ENCODE measurements around the gene FOXK2. TPM values are rescaled to one million over a fixed set of nuclear protein-coding genes. Genes with fewer than 3 reads are reported as not detected.
A peak's percentile ranks its signal among the peaks of the same experiment; 100 is the strongest.

FOXK2 gene
- total RNA-seq, 4 donors from 2014 or later = 30.5 to 43.3 (median 38.8) TPM

DNA sequence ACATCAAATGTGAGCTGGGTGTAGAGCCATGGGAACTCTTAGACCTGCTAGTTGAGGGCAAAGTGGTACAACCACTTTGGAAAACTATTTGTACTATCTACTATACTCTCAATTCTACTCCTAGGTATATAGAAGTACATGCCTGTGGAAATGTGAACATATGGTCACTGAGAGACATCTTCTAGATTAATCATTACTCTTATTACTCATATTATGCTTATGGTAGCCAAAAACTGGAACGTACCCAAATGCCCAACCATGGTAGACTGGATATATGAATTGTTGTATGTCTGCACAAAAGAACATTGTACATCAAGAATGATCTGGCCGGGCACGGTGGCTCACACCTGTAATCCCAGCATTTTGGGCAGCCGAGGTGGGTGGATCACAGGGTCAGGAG is 126.0 kb downstream of the FOXK2 start:
- H3K4me3 ChIP-seq (replicated peaks in 1 of 3) = no peak overlapping the region
- H3K4me1 ChIP-seq = peaks cover 13 to 14% of the 10 kb centered on the region in 2 donors
- no peaks in the 10 kb centered on the region for H3K27me3 ChIP-seq
- WGBS, 2 donors = 100% methylated on average over 4 of the region's 4 CpGs
- intact Hi-C loops (cut with DNase I) = loop anchor here (5.0 kb wide), 1 partner anchor 72 kb away; the partner anchor contains the start of gene FN3KRP
- no peak for DNase-seq
- H3K27ac ChIP-seq = no peak overlapping the region
- no peak for TF ChIP-seq POLR2A (IDR thresholded peaks at IDR 0.05)
- TF ChIP-seq, protein P1, sequence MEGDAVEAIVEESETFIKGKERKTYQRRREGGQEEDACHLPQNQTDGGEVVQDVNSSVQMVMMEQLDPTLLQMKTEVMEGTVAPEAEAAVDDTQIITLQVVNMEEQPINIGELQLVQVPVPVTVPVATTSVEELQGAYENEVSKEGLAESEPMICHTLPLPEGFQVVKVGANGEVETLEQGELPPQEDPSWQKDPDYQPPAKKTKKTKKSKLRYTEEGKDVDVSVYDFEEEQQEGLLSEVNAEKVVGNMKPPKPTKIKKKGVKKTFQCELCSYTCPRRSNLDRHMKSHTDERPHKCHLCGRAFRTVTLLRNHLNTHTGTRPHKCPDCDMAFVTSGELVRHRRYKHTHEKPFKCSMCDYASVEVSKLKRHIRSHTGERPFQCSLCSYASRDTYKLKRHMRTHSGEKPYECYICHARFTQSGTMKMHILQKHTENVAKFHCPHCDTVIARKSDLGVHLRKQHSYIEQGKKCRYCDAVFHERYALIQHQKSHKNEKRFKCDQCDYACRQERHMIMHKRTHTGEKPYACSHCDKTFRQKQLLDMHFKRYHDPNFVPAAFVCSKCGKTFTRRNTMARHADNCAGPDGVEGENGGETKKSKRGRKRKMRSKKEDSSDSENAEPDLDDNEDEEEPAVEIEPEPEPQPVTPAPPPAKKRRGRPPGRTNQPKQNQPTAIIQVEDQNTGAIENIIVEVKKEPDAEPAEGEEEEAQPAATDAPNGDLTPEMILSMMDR (IDR thresholded peaks at IDR 0.05) = no peak
- peaks cover 20 to 27% of the 10 kb centered on the region in 2 donors for H3K36me3 ChIP-seq
- no peaks in the 10 kb centered on the region for H3K9me3 ChIP-seq

DNA sequence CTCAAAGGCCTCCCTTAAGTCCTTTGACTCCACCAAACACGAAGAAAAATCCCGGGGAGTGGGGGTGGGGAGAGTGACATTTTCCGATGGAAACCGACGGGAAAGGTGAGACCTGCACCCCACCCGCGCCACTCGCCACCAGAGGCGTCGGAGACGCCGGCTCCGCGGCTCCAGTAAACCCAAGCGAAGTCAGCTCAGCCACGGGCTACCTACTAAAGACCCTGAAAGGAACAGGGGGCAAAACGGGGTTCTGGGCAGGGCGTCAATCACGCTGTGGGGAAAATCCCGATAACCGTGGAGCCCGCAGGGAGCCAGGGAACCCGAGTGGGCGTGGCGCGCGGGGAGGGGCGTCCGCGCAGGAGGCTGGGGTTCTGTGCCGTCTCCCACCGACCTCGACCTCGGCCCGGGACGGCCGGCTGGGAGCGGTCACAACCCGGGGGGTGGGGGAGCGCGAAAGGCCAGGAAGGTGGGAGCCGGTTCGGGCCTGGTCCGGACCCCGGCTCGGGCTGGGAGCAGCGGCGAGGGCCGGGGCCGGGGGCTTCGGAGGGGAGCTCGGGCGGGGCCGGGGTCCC is 128.1 kb downstream of the FOXK2 start:
- peak overlapping the region; percentile 78 to 99 (median 97) for H3K27ac ChIP-seq
- intact Hi-C loops (cut with DNase I) = loop anchor here (5.0 kb wide), 1 partner anchor 70 kb away; the partner anchor contains the start of gene FN3KRP

DNA sequence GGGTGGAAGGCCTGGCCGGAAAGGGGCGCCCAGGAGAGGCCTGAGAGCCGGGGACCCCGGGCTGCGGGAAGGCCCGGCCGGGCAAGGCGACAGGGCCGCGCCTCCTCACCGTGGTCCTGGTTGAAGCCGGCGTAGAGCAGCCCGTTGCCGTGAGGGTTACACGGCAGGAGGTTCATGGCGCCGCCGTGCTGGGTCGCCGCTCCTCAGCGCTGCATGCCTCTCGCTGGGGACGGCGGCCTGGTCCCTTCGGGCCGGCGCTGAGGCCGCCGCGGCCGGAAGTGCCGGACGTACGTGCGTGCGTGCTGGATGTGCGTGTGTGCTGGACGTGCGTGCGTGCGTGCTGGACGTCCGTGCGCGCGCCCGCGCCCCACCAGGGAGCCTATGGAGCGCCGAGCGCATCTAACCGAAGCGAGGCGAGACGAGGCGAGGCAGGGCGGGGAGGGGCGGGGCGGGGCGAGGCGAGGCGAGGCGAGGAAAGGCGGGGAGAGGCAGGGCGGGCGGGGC is 128.7 kb downstream of the FOXK2 start, which contains the start of gene WDR45B:
Gene WDR45B (minus strand): TSS at position 280 of the 504 bp plus-strand sequence. CDS start 104 bp downstream, at position 176.
- DNase-seq = peak; percentile 96
- intact Hi-C loops (cut with DNase I) = loop anchor here (5.0 kb wide), 1 partner anchor 69 kb away; the partner anchor contains the start of gene FN3KRP
- peaks cover 13 to 14% of the 10 kb centered on the region in 2 donors for H3K4me1 ChIP-seq
- H3K9me3 ChIP-seq = no peaks in the 10 kb centered on the region
- H3K27me3 ChIP-seq = no peaks in the 10 kb centered on the region
- TF ChIP-seq, protein P1 (IDR thresholded peaks at IDR 0.05) = no peak
- peak; percentile 77 to 91 for TF ChIP-seq POLR2A (IDR thresholded peaks at IDR 0.05)
- WGBS, 2 donors = 17% methylated on average over 2 of the region's 67 CpGs; no CpG with 5 or more reads in 1 of the 2 donors
- H3K36me3 ChIP-seq = peaks cover 4 to 9% of the 10 kb centered on the region in 2 donors
- peak within 1 kb of the TSS; percentile 78 to 99 (median 97) for H3K27ac ChIP-seq
- H3K4me3 ChIP-seq (replicated peaks in 1 of 3) = peak within 1 kb of the TSS; percentile 46 to 100 (median 98)

More for the DNA sequence above, 128.1 kb downstream of the FOXK2 start:
- H3K4me1 ChIP-seq = peaks cover 13 to 14% of the 10 kb centered on the region in 2 donors
- TF ChIP-seq, protein P1 (IDR thresholded peaks at IDR 0.05) = no peak
- TF ChIP-seq POLR2A (IDR thresholded peaks at IDR 0.05) = no peak
- no peaks in the 10 kb centered on the region for H3K9me3 ChIP-seq
- DNase-seq = peak; percentile 16 to 48
- WGBS, 2 donors = 0 to 1% methylated on average over 15 to 33 of the region's 54 CpGs
- H3K27me3 ChIP-seq = no peaks in the 10 kb centered on the region
- H3K4me3 ChIP-seq (replicated peaks in 1 of 3) = peak overlapping the region; percentile 46 to 100 (median 98)
- peaks cover 9 to 14% of the 10 kb centered on the region in 2 donors for H3K36me3 ChIP-seq

DNA sequence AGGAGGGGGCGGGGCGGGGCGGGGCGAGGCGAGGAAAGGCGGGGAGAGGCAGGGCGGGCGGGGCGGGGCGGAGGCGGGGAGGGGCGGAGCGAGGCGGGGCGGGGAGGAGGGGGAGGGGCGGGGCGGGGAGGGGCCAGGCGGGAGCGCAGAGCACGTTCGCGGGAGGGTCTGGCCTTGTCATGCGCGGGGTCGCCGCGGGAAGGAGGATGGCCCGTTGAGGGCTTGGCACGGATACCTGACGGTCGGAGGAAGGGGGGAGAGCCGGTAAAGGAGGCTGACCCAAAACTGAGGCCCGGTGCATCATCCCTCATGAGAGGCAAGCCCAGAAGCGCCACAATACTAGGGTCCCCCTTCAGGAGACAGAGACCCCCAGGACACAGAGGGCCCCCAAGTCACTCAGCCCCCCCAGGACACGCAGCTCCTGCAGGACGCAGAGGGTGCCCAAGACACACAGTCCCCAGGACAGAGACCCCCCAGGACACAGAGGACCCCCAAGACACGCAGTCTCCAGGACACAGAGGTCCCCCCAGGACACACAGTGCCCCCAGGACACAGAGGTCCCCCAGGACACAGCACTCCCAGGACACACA is 129.3 kb downstream of the FOXK2 start:
- H3K4me1 ChIP-seq = peaks cover 13 to 14% of the 10 kb centered on the region in 2 donors

More for the DNA sequence above, 129.3 kb downstream of the FOXK2 start:
- intact Hi-C loops (cut with DNase I) = loop anchor here (5.0 kb wide), 1 partner anchor 68 kb away; the partner anchor contains the start of gene FN3KRP
- Histone ChIP-seq H3K36me3 (peaks cover 0 to 4% of the 10 kb centered on the region in 2 donors), H3K27me3 (no peaks in the 10 kb centered on the region), H3K27ac (peak overlapping the region in 2 of 3 donors; percentile 49 to 74), H3K4me3 (replicated peaks in 1 of 3) (peak overlapping the region in 1 of 3 donors; percentile 19), H3K9me3 (no peaks in the 10 kb centered on the region)
- whole genome bisulfite sequencing, 2 donors = 4 to 19% methylated on average over 17 to 19 of the region's 37 CpGs
- DNase-seq = peak; percentile 27 to 52
- TF ChIP-seq POLR2A (IDR thresholded peaks at IDR 0.05) = no peak
- TF ChIP-seq, protein P1 (IDR thresholded peaks at IDR 0.05) = no peak

Measured in thyroid gland (tissue), 4 donors.